Testis (tissue), 3 donors: ENCODE measurements around the gene HSPH1. TPM values are rescaled to one million over a fixed set of nuclear protein-coding genes. Genes with fewer than 3 reads are reported as not detected.
"Not testable (repeated sequence)": the region's sequence is repeated elsewhere in the genome, so short reads cannot be mapped to it uniquely, and the experiment has no call there.

ENCODE experiments used
- DNase-seq: peaks from one replicate; pipeline ENCODE4 v3.0.0-alpha.2; 2019
- H3K27ac ChIP-seq, 2 donors: fragments of 200-600 bp; sonication (generic); one replicate each; pipeline ENCODE4 v1.5.1; 2019
- H3K27me3 ChIP-seq: fragments of 200-600 bp; sonication (generic); one replicate; pipeline ENCODE4 v1.5.1; 2019
- H3K36me3 ChIP-seq: fragments of 200-600 bp; sonication (generic); one replicate; pipeline ENCODE4 v1.5.1; 2017; ENCODE audit warnings: low read depth; ENCODE audit errors: missing control alignments
- H3K4me1 ChIP-seq: fragments of 200-600 bp; sonication (generic); one replicate; pipeline ENCODE4 v1.5.1; 2019
- H3K4me3 ChIP-seq, 2 donors: fragments of 200-600 bp; sonication (generic); one replicate each; pipeline ENCODE4 v1.5.1; 2017 to 2019
- H3K9me3 ChIP-seq: fragments of 200-600 bp; sonication (generic); one replicate; pipeline ENCODE4 v1.5.1; 2017
- POLR2A ChIP-seq: fragments of 450-650 bp; IDR thresholded peaks from one replicate; pipeline ENCODE4 v1.6.1; 2017; ENCODE audit warnings: antibody characterized with exemption, mild to moderate bottlenecking, moderate library complexity
- WGBS, 2 donors: methylation state at CpG; one replicate each; pipeline ENCODE4 v1.1.5; 2018; 5-methylcytosine and 5-hydroxymethylcytosine counted together
- intact Hi-C: fragments of 100-400 bp; cut with DNase I; formaldehyde crosslinking; loops from one replicate; pipeline ENCODE4 v1.15.1; 2023; ENCODE audit warnings: low total_unique reads
- polyA plus RNA-seq: library from polyadenylated mRNA; stranded (reverse); fragments of 350-450 nt; fragmentation: Illumina TruSeq; extraction: RNeasy Lipid Tissue Mini Kit (QIAGEN cat#74804); gene quantifications from one replicate; pipeline ENCODE4 v1.2.3, GENCODE V29; 2014; ENCODE audit warnings: low read depth, low replicate concordance; ENCODE audit not compliant: insufficient read depth
- total RNA-seq, 2 donors: library from RNA; depleted of rRNA; stranded (reverse); fragments of >200 nt; gene quantifications; one replicate each; pipeline ENCODE4 v1.2.3, GENCODE V29; 2016
- TF ChIP-seq, protein P1 (sequence below), 3 experiments: fragments of 450-650 bp in 2 of 3; fragments of 200-600 bp in 1 of 3; sonication (generic) in 1 of 3; IDR thresholded peaks; one replicate each; pipeline ENCODE4 v1.5.1; 2016 to 2019; ENCODE audit warnings: antibody characterized with exemption in 3 of 3, mild to moderate bottlenecking in 2 of 3, moderate library complexity in 1 of 3

The HSPH1 gene
- total and polyA plus RNA-seq, 3 donors from 2014 or later = 103 to 116 (median 105) TPM

DNA sequence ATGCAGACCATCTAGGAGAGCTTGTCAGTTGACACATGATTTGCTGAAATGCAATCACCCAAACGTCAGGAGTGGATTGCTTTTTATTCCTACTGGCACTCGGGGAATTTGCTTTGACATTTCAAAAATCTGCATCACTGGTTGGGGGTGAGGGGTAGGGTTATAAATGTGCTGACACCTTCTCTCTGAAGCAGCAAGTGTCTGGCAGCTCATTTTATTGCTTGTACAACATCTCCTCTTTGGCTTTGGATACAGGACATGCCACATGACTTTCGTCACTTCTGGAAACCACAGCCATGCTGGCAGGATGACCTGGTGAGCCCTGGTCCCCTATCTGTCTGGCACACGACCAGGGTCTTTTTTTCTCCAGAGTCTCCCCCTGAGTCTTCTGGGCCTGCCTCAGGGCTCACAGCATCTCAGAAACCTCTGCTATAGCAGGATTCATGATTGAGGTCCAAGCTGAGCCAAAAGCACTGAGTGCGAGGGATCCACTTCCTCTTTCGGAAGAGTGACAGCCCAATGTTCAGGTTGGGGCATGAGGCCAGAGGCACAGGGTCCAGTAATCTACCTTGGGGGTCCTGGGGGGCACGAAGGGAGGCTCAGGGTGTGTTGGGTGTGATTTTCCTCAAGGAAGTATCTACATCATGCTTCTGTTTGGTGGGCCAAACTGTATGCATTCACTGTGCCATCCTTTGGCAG, 60.1 kb downstream of the HSPH1 start:
- TF ChIP-seq, protein P1, sequence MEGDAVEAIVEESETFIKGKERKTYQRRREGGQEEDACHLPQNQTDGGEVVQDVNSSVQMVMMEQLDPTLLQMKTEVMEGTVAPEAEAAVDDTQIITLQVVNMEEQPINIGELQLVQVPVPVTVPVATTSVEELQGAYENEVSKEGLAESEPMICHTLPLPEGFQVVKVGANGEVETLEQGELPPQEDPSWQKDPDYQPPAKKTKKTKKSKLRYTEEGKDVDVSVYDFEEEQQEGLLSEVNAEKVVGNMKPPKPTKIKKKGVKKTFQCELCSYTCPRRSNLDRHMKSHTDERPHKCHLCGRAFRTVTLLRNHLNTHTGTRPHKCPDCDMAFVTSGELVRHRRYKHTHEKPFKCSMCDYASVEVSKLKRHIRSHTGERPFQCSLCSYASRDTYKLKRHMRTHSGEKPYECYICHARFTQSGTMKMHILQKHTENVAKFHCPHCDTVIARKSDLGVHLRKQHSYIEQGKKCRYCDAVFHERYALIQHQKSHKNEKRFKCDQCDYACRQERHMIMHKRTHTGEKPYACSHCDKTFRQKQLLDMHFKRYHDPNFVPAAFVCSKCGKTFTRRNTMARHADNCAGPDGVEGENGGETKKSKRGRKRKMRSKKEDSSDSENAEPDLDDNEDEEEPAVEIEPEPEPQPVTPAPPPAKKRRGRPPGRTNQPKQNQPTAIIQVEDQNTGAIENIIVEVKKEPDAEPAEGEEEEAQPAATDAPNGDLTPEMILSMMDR (IDR thresholded peaks at IDR 0.05) = no peak
- no peak for TF ChIP-seq POLR2A
- DNase-seq = no peak
- WGBS, 2 donors = 69 to 74% methylated on average over 7 of the region's 7 CpGs
- intact Hi-C loops = no loop called here
- Histone ChIP-seq H3K27me3 (no peaks in the 10 kb centered on the region), H3K9me3 (no peaks in the 10 kb centered on the region), H3K4me3 (no peak overlapping the region), H3K27ac (no peak overlapping the region), H3K36me3 (no peaks in the 10 kb centered on the region), H3K4me1 (no peaks in the 10 kb centered on the region)

DNA sequence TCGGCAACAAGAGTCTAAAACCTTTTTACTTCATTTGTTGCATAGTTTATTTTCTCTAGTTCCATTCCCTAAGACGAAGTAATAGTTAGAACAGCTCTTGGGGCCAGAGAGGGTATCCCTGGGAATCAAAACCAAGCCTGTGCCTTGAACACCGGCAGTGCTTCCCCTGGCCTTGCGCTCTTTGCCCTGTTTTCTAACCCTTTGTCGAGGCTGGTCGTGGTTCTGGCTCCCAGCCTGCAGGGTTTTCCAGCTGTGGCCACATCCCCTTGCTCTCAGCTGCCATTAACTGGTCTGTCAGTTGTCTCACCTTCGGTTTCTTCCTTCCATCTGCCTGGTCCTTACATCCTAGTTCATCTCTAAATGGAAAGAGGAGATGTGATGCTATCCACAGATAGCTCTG, 61.0 kb downstream of the HSPH1 start:
- intact Hi-C loops = no loop called here
- Histone ChIP-seq H3K36me3 (no peaks in the 10 kb centered on the region), H3K9me3 (no peaks in the 10 kb centered on the region), H3K27me3 (no peaks in the 10 kb centered on the region), H3K4me1 (no peaks in the 10 kb centered on the region), H3K4me3 (no peak overlapping the region), H3K27ac (no peak overlapping the region)
- 75 to 80% methylated on average over 7 of the region's 7 CpGs for WGBS, 2 donors
- TF ChIP-seq, protein P1 (IDR thresholded peaks at IDR 0.05) = no peak
- no peak for TF ChIP-seq POLR2A
- no peak for DNase-seq

DNA sequence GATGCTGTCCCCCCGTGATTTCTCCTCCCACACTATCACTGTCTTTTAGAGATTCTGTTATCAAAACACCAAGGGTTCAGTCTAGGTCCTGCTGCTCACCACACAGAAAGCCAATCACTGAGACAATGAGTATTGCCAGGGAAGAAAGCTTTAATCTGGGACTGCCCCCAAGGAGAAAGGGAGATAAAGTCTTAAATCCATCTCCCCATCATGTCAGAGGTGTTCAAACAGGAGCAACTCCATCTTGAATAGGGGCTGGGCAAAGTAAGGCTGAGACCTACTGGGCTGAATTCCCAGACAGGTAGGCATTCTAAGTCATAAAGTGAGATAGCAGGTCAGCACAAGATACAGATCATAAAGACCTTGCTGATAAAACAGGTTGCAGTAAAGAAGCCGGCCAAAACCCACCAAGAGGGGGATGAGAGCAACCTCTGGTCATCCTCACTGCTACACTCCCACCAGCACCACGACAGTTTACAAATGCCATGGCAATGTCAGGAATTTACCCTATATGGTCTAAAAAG, 63.7 kb downstream of the HSPH1 start:
- H3K4me1 ChIP-seq, DNase-seq, H3K36me3 ChIP-seq, H3K27me3 ChIP-seq, intact Hi-C loops, H3K27ac ChIP-seq, H3K9me3 ChIP-seq, H3K4me3 ChIP-seq: not testable (repeated sequence)
- 44 to 49% methylated on average over 3 of the region's 3 CpGs for whole genome bisulfite sequencing, 2 donors

DNA sequence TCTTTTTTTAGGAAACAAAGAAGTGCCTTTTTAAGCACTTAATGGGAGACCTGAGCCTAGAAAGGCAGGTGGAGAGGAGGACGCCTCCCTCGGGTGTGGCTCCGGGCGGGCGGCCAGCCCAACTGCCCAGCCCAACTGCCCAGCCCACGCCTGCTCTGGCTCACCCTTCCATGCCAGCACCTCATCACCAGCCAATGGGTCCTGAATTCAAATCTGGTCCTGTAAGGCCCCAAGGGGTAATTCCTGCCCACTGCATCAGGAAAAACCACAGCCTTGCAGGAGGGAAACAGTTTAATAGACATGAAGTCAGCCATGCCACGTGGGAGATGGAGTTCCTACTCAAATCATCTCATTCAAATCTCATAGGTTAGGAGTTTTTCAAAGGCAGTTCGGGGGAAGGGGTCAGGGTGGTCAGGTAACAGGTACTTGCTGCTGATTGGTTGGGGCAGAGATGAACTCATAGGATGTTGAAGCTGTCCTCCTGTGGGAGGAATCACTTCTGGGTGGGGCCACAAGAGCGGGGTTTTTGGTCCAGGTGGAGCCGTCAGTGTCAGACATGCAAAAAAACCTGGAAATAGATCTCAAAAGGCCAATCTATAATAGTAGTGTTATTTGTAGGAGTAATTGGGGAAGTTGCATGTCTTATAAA, 64.9 kb downstream of the HSPH1 start:
- WGBS, 2 donors = 84 to 85% methylated on average over 10 of the region's 10 CpGs
- Histone ChIP-seq H3K27me3 (no peaks in the 10 kb centered on the region), H3K36me3 (no peaks in the 10 kb centered on the region), H3K4me1 (no peaks in the 10 kb centered on the region), H3K4me3 (no peak overlapping the region), H3K27ac (no peak overlapping the region), H3K9me3 (no peaks in the 10 kb centered on the region)
- intact Hi-C loops = no loop called here
- no peak for DNase-seq
- TF ChIP-seq, protein P1 (IDR thresholded peaks at IDR 0.05) = no peak
- TF ChIP-seq POLR2A = no peak

DNA sequence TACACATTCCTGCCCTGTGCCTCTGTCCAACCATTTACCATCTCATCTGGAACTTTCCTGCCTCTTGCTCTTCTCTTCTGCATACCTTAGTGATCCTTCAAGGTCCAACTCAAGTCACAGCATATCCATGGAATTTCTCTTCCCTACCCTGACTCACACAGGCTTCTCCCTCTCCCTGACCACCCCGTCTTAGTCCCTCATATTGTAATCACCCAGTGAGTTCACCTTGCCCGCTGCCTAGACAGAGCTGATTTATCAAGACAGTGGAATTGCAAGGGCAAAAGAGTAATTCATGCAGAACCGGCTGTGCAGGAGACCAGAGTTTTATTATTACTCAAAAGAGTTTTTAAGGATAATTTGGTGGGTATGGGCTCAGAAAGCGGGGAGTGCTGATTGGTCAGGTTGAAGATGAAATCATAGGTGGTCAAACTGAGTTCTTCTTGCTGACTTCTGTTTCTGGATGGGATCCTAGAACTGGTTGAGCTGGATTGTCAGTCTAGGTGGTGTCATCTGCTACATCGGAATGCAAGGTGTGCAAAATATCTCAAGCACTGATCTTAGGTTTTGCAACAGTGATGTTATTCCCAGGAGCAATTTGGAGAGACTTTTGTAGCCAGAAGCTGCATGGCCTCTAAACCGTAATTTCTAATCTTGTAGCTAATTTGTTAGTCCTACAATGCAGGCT, 67.2 kb downstream of the HSPH1 start:
- 92 to 93% methylated on average over 6 of the region's 6 CpGs for WGBS, 2 donors
- intact Hi-C loops = no loop called here
- Histone ChIP-seq H3K9me3 (no peaks in the 10 kb centered on the region), H3K4me3 (no peak overlapping the region), H3K27me3 (no peaks in the 10 kb centered on the region), H3K27ac (no peak overlapping the region), H3K36me3 (no peaks in the 10 kb centered on the region), H3K4me1 (no peaks in the 10 kb centered on the region)
- no peak for DNase-seq
- TF ChIP-seq, protein P1 (IDR thresholded peaks at IDR 0.05) = no peak
- TF ChIP-seq POLR2A = no peak
